GM23338 (cell line): ENCODE results near the gene RPS5. TPM values are rescaled to one million over a fixed set of nuclear protein-coding genes. Genes with fewer than 3 reads are reported as not detected.

Source experiments
- ATAC-seq: fragments of 200-7000 bp; cut with Tn5 transposase; 3 replicates; pipeline ENCODE4 v1.9.1; 2020
- DNase-seq: peaks from one replicate; pipeline ENCODE4 v3.0.0-alpha.2; 2015; ENCODE audit warnings: low spot score
- H2AFZ ChIP-seq: fragments of 200-600 bp; sonication (generic); 2 replicates; pipeline ENCODE4 v1.8.0; 2016; ENCODE audit warnings: antibody characterized with exemption, mild to moderate bottlenecking, moderate library complexity
- H3F3A ChIP-seq: fragments of 200-600 bp; sonication (generic); replicated peaks from 2 replicates; pipeline ENCODE4 v1.8.0; 2017; ENCODE audit warnings: antibody characterized with exemption, mixed run types, low read depth
- H3K27ac ChIP-seq: fragments of 200-600 bp; sonication (generic); 2 replicates; pipeline ENCODE4 v1.6.1; 2016; ENCODE audit warnings: low read depth
- H3K27me3 ChIP-seq: fragments of 200-600 bp; sonication (generic); 2 replicates; pipeline ENCODE4 v1.8.0; 2016; ENCODE audit warnings: mild to moderate bottlenecking, mixed run types, moderate library complexity; ENCODE audit not compliant: insufficient read depth
- H3K36me3 ChIP-seq: fragments of 200-600 bp; sonication (generic); 2 replicates; pipeline ENCODE4 v1.8.0; 2016; ENCODE audit warnings: mild to moderate bottlenecking; ENCODE audit not compliant: insufficient read depth
- H3K4me1 ChIP-seq: fragments of 200-600 bp; sonication (generic); 2 replicates; pipeline ENCODE4 v1.8.0; 2016; ENCODE audit warnings: mild to moderate bottlenecking, moderate library complexity; ENCODE audit not compliant: insufficient read depth
- H3K4me2 ChIP-seq: fragments of 200-600 bp; sonication (generic); 2 replicates; pipeline ENCODE4 v1.7.1; 2017; ENCODE audit warnings: mixed run types
- H3K4me3 ChIP-seq: fragments of 200-600 bp; sonication (generic); 2 replicates; pipeline ENCODE4 v1.6.1; 2016; ENCODE audit warnings: mixed run types
- H3K79me2 ChIP-seq: fragments of 200-600 bp; sonication (generic); replicated peaks from 2 replicates; pipeline ENCODE4 v1.8.0; 2017; ENCODE audit warnings: mild to moderate bottlenecking; ENCODE audit not compliant: insufficient read depth
- H3K9me2 ChIP-seq: fragments of 200-600 bp; sonication (generic); 2 replicates; pipeline ENCODE4 v1.8.0; 2017; ENCODE audit not compliant: insufficient read depth
- H4K20me1 ChIP-seq: fragments of 200-600 bp; sonication (generic); replicated peaks from 2 replicates; pipeline ENCODE4 v1.8.0; 2017; ENCODE audit warnings: mild to moderate bottlenecking; ENCODE audit not compliant: insufficient read depth
- H3K27ac Mint-ChIP-seq: 2 replicates; pipeline ENCODE4 v1.8.0; 2020; ENCODE audit warnings: inconsistent platforms, mild to moderate bottlenecking, moderate library complexity, mixed read lengths
- H3K27me3 Mint-ChIP-seq: 3 replicates; pipeline ENCODE4 v1.8.0; 2022; ENCODE audit warnings: low read depth, mild to moderate bottlenecking, moderate library complexity, mixed read lengths, inconsistent platforms; ENCODE audit not compliant: insufficient read depth, poor library complexity
- H3K36me3 Mint-ChIP-seq: 3 replicates; pipeline ENCODE4 v1.8.0; 2021; ENCODE audit warnings: low read depth, mild to moderate bottlenecking, inconsistent platforms, moderate library complexity, mixed read lengths
- H3K4me1 Mint-ChIP-seq: 3 replicates; pipeline ENCODE4 v1.8.0; 2020; ENCODE audit warnings: mild to moderate bottlenecking, inconsistent platforms, mixed read lengths
- H3K4me3 Mint-ChIP-seq: 3 replicates; pipeline ENCODE4 v1.8.0; 2021; ENCODE audit warnings: moderate library complexity, mild to moderate bottlenecking, inconsistent platforms, mixed read lengths
- H3K9me3 Mint-ChIP-seq: 3 replicates; pipeline ENCODE4 v1.8.0; 2020; ENCODE audit warnings: moderate library complexity, mild to moderate bottlenecking, inconsistent platforms, mixed read lengths
- CREB1 ChIP-seq: fragments of 250-450 bp; sonication (Bioruptor Pico); IDR thresholded peaks from 2 replicates; pipeline ENCODE4 v1.5.0; 2020; ENCODE audit warnings: low read depth, mild to moderate bottlenecking, moderate library complexity
- EZH2 ChIP-seq: fragments of 200-600 bp; sonication (generic); IDR thresholded peaks from one replicate; pipeline ENCODE4 v1.8.0; 2017; ENCODE audit warnings: antibody characterized with exemption, mild to moderate bottlenecking, low read depth; ENCODE audit not compliant: unreplicated experiment
- EZH2phosphoT487 ChIP-seq: fragments of 200-600 bp; sonication (generic); IDR thresholded peaks from one replicate; pipeline ENCODE4 v1.8.1; 2018; ENCODE audit warnings: antibody characterized with exemption; ENCODE audit not compliant: unreplicated experiment
- JUNB ChIP-seq: IDR thresholded peaks from one replicate; pipeline ENCODE4 v1.6.1; 2016; ENCODE audit warnings: antibody characterized with exemption; ENCODE audit not compliant: unreplicated experiment
- NANOG ChIP-seq: IDR thresholded peaks from 2 replicates; pipeline ENCODE4 v1.6.1; 2016; ENCODE audit warnings: antibody characterized with exemption, borderline replicate concordance
- STAT1 ChIP-seq: IDR thresholded peaks from one replicate; pipeline ENCODE4 v1.6.1; 2016; ENCODE audit warnings: antibody characterized with exemption; ENCODE audit not compliant: unreplicated experiment
- ZNF114 ChIP-seq: fragments of 250-450 bp; sonication (Bioruptor Pico); IDR thresholded peaks from 2 replicates; pipeline ENCODE4 v1.5.0; 2020; ENCODE audit warnings: mild to moderate bottlenecking, moderate library complexity
- polyA plus RNA-seq: library from polyadenylated mRNA; unstranded; fragments of >200 nt; fragmentation: Nextera tagmentation; extraction: Ambion mirVana; gene quantifications from 2 replicates; pipeline ENCODE4 v1.2.1, GENCODE V29; 2016
- total RNA-seq: library from RNA; depleted of rRNA; stranded (reverse); fragments of >200 nt; shearing (Covaris generic); gene quantifications from 2 replicates; pipeline ENCODE4 v1.2.3, GENCODE V29; 2014
- TF ChIP-seq, protein P1 (sequence below): IDR thresholded peaks from one replicate; pipeline ENCODE4 v1.6.1; 2018; ENCODE audit warnings: antibody characterized with exemption; ENCODE audit not compliant: unreplicated experiment
- TF ChIP-seq, protein P2 (sequence below): fragments of 250-450 bp; sonication (Bioruptor Pico); IDR thresholded peaks from 2 replicates; pipeline ENCODE4 v1.5.0; 2020; ENCODE audit warnings: mild to moderate bottlenecking, moderate library complexity
- TF ChIP-seq, protein P3 (sequence below), 2 experiments: fragments of 200-600 bp in 1 of 2; sonication (generic) in 1 of 2; conservative IDR thresholded peaks; 2 replicates each; pipeline versions ENCODE4 v1.5.1 to v1.6.1; 2016 to 2017; ENCODE audit warnings: antibody characterized with exemption in 2 of 2, low read depth in 2 of 2, mild to moderate bottlenecking in 2 of 2, moderate library complexity in 1 of 2
- TF ChIP-seq, protein P4 (sequence below): IDR thresholded peaks from 2 replicates; pipeline ENCODE4 v1.6.1; 2016; ENCODE audit warnings: antibody characterized with exemption

RPS5 gene
- total and polyA plus RNA-seq, 2 experiments from 2014 or later: 734 to 2,111 TPM

DNA sequence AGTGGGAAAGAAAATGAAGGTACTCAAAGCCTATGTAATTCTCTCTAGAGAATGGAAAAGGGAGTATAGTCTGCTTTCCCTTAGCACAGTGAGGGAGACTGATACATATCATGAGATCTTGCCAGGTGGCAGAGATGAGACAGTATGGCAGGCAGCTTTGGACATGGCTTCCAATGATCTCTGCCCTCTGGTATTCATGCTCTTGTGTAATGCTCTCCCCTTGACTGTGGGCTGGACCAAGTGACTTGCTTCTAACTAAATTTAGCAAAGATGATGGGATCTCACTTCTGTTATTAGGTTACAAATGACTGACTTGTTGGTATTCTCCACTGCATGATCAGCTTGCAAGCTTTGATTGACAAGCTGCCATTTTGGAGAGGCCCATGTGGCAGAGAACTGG, 42.7 kb downstream of the RPS5 start:
- DNase-seq (no peak), ATAC-seq (no peak)
- no peaks in the 10 kb centered on the region for H3K4me1 ChIP-seq
- H3K4me1 Mint-ChIP-seq: no peaks in the 10 kb centered on the region
- H3K9me3 Mint-ChIP-seq: peaks cover 92% of the 10 kb centered on the region
- H3K27ac ChIP-seq: no peak overlapping the region
- no peak overlapping the region for H3K27ac Mint-ChIP-seq
- H3F3A ChIP-seq: peaks cover 16% of the 10 kb centered on the region
- H2AFZ ChIP-seq: no peak overlapping the region
- H3K4me3 ChIP-seq: no peak overlapping the region
- H3K79me2 ChIP-seq: no peaks in the 10 kb centered on the region
- no peaks in the 10 kb centered on the region for H3K27me3 ChIP-seq
- peaks cover 40% of the 10 kb centered on the region for H3K36me3 ChIP-seq
- TF ChIP-seq NANOG (no peak), ZNF114 (CRISPR knock-in tag) (no peak), STAT1 (no peak), EZH2 (no peak), CREB1 (CRISPR knock-in tag) (no peak), EZH2phosphoT487 (no peak), JUNB (no peak)
- TF ChIP-seq, protein P1, sequence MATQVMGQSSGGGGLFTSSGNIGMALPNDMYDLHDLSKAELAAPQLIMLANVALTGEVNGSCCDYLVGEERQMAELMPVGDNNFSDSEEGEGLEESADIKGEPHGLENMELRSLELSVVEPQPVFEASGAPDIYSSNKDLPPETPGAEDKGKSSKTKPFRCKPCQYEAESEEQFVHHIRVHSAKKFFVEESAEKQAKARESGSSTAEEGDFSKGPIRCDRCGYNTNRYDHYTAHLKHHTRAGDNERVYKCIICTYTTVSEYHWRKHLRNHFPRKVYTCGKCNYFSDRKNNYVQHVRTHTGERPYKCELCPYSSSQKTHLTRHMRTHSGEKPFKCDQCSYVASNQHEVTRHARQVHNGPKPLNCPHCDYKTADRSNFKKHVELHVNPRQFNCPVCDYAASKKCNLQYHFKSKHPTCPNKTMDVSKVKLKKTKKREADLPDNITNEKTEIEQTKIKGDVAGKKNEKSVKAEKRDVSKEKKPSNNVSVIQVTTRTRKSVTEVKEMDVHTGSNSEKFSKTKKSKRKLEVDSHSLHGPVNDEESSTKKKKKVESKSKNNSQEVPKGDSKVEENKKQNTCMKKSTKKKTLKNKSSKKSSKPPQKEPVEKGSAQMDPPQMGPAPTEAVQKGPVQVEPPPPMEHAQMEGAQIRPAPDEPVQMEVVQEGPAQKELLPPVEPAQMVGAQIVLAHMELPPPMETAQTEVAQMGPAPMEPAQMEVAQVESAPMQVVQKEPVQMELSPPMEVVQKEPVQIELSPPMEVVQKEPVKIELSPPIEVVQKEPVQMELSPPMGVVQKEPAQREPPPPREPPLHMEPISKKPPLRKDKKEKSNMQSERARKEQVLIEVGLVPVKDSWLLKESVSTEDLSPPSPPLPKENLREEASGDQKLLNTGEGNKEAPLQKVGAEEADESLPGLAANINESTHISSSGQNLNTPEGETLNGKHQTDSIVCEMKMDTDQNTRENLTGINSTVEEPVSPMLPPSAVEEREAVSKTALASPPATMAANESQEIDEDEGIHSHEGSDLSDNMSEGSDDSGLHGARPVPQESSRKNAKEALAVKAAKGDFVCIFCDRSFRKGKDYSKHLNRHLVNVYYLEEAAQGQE: no peak
- TF ChIP-seq, protein P2, sequence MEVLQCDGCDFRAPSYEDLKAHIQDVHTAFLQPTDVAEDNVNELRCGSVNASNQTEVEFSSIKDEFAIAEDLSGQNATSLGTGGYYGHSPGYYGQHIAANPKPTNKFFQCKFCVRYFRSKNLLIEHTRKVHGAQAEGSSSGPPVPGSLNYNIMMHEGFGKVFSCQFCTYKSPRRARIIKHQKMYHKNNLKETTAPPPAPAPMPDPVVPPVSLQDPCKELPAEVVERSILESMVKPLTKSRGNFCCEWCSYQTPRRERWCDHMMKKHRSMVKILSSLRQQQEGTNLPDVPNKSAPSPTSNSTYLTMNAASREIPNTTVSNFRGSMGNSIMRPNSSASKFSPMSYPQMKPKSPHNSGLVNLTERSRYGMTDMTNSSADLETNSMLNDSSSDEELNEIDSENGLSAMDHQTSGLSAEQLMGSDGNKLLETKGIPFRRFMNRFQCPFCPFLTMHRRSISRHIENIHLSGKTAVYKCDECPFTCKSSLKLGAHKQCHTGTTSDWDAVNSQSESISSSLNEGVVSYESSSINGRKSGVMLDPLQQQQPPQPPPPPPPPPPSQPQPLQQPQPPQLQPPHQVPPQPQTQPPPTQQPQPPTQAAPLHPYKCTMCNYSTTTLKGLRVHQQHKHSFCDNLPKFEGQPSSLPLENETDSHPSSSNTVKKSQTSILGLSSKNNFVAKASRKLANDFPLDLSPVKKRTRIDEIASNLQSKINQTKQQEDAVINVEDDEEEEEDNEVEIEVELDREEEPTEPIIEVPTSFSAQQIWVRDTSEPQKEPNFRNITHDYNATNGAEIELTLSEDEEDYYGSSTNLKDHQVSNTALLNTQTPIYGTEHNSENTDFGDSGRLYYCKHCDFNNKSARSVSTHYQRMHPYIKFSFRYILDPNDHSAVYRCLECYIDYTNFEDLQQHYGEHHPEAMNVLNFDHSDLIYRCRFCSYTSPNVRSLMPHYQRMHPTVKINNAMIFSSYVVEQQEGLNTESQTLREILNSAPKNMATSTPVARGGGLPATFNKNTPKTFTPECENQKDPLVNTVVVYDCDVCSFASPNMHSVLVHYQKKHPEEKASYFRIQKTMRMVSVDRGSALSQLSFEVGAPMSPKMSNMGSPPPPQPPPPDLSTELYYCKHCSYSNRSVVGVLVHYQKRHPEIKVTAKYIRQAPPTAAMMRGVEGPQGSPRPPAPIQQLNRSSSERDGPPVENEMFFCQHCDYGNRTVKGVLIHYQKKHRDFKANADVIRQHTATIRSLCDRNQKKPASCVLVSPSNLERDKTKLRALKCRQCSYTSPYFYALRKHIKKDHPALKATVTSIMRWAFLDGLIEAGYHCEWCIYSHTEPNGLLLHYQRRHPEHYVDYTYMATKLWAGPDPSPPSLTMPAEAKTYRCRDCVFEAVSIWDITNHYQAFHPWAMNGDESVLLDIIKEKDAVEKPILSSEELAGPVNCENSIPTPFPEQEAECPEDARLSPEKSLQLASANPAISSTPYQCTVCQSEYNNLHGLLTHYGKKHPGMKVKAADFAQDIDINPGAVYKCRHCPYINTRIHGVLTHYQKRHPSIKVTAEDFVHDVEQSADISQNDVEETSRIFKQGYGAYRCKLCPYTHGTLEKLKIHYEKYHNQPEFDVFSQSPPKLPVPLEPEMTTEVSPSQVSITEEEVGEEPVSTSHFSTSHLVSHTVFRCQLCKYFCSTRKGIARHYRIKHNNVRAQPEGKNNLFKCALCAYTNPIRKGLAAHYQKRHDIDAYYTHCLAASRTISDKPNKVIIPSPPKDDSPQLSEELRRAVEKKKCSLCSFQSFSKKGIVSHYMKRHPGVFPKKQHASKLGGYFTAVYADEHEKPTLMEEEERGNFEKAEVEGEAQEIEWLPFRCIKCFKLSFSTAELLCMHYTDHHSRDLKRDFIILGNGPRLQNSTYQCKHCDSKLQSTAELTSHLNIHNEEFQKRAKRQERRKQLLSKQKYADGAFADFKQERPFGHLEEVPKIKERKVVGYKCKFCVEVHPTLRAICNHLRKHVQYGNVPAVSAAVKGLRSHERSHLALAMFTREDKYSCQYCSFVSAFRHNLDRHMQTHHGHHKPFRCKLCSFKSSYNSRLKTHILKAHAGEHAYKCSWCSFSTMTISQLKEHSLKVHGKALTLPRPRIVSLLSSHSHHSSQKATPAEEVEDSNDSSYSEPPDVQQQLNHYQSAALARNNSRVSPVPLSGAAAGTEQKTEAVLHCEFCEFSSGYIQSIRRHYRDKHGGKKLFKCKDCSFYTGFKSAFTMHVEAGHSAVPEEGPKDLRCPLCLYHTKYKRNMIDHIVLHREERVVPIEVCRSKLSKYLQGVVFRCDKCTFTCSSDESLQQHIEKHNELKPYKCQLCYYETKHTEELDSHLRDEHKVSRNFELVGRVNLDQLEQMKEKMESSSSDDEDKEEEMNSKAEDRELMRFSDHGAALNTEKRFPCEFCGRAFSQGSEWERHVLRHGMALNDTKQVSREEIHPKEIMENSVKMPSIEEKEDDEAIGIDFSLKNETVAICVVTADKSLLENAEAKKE (CRISPR knock-in tag): no peak
- TF ChIP-seq, protein P3, sequence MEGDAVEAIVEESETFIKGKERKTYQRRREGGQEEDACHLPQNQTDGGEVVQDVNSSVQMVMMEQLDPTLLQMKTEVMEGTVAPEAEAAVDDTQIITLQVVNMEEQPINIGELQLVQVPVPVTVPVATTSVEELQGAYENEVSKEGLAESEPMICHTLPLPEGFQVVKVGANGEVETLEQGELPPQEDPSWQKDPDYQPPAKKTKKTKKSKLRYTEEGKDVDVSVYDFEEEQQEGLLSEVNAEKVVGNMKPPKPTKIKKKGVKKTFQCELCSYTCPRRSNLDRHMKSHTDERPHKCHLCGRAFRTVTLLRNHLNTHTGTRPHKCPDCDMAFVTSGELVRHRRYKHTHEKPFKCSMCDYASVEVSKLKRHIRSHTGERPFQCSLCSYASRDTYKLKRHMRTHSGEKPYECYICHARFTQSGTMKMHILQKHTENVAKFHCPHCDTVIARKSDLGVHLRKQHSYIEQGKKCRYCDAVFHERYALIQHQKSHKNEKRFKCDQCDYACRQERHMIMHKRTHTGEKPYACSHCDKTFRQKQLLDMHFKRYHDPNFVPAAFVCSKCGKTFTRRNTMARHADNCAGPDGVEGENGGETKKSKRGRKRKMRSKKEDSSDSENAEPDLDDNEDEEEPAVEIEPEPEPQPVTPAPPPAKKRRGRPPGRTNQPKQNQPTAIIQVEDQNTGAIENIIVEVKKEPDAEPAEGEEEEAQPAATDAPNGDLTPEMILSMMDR (conservative IDR thresholded peaks at IDR 0.05; ENCODE audit: low read depth in 2 of 2): no peak
- TF ChIP-seq, protein P4, sequence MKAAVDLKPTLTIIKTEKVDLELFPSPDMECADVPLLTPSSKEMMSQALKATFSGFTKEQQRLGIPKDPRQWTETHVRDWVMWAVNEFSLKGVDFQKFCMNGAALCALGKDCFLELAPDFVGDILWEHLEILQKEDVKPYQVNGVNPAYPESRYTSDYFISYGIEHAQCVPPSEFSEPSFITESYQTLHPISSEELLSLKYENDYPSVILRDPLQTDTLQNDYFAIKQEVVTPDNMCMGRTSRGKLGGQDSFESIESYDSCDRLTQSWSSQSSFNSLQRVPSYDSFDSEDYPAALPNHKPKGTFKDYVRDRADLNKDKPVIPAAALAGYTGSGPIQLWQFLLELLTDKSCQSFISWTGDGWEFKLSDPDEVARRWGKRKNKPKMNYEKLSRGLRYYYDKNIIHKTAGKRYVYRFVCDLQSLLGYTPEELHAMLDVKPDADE: no peak
- no peaks in the 10 kb centered on the region for H3K27me3 Mint-ChIP-seq
- no peak overlapping the region for H3K4me3 Mint-ChIP-seq
- H3K4me2 ChIP-seq: no peak overlapping the region
- no peaks in the 10 kb centered on the region for H3K9me2 ChIP-seq
- H4K20me1 ChIP-seq: no peaks in the 10 kb centered on the region
- H3K36me3 Mint-ChIP-seq: peaks cover 56% of the 10 kb centered on the region
